NCI-H146 (cell line): ENCODE results near the gene SHB.
"Not testable (repeated sequence)": the region's sequence is repeated elsewhere in the genome, so short reads cannot be mapped to it uniquely, and the experiment has no call there.

Source experiments
- DNase-seq: peaks from one replicate; lab custom pipeline; 2025; lab: John Stamatoyannopoulos, UW

SHB gene

GRCh38 chr9:37917801-37918664 is 151.0 kb downstream of the SHB start:
- no peak for DNase-seq

GRCh38 chr9:37917313-37917731 is 151.7 kb downstream of the SHB start:
- DNase-seq: no peak

- DNase-seq: no peak
These were observed 152.3 kb downstream of the SHB start for GRCh38 chr9:37916471-37917312.

GRCh38 chr9:37915911-37916470 is 153.0 kb downstream of the SHB start:
- DNase-seq: no peak

GRCh38 chr9:37914701-37915358 is 154.2 kb downstream of the SHB start:
- no peak for DNase-seq

- DNase-seq: no peak
These were observed 154.9 kb downstream of the SHB start for GRCh38 chr9:37914154-37914551.

GRCh38 chr9:37913480-37914153 is 155.4 kb downstream of the SHB start:
- peak; percentile 79 for DNase-seq

- DNase-seq: no peak
These were observed 157.8 kb downstream of the SHB start for GRCh38 chr9:37911271-37911681.

GRCh38 chr9:37910271-37910670 is 158.8 kb downstream of the SHB start:
- DNase-seq: no peak

GRCh38 chr9:37909836-37910235 is 159.2 kb downstream of the SHB start:
- not testable (repeated sequence) for DNase-seq

GRCh38 chr9:37909326-37909725 is 159.7 kb downstream of the SHB start:
- no peak for DNase-seq

- no peak for DNase-seq
These were observed 160.3 kb downstream of the SHB start for GRCh38 chr9:37908698-37909186.

- no peak for DNase-seq
These were observed 160.7 kb downstream of the SHB start for GRCh38 chr9:37908283-37908682.

GRCh38 chr9:37906312-37907239 is 162.5 kb downstream of the SHB start:
- DNase-seq: no peak

- no peak for DNase-seq
These were observed 163.3 kb downstream of the SHB start for GRCh38 chr9:37905776-37906175.

GRCh38 chr9:37905131-37905505 is 163.9 kb downstream of the SHB start:
- DNase-seq: peak; percentile 77

GRCh38 chr9:37904445-37905130 is 164.4 kb downstream of the SHB start:
- peak; percentile 50 for DNase-seq

- DNase-seq: peak; percentile 97
These were observed 165.2 kb downstream of the SHB start, which contains the start of gene SLC25A51 for GRCh38 chr9:37903647-37904444. Gene SLC25A51, minus strand, starts transcription at chr9:37904127. Its CDS starts 15,577 bp downstream, at chr9:37888550.
